A549 treated with AZD2906 at 1 μM for 4 hours (cell line): ENCODE measurements around the gene TBC1D9B. TPM values are rescaled to one million over a fixed set of nuclear protein-coding genes. Genes with fewer than 3 reads are reported as not detected.

Experiments used
- total RNA-seq: library from RNA; stranded (reverse); fragments of 200-300 nt; extraction: Qiagen RNA extraction; gene quantifications from 5 replicates; pipeline ENCODE4 v1.2.3, GENCODE V29; 2022

Gene TBC1D9B
- total RNA-seq = 55.0 to 69.0 TPM (median 63.0 TPM) in 5 replicates

DNA sequence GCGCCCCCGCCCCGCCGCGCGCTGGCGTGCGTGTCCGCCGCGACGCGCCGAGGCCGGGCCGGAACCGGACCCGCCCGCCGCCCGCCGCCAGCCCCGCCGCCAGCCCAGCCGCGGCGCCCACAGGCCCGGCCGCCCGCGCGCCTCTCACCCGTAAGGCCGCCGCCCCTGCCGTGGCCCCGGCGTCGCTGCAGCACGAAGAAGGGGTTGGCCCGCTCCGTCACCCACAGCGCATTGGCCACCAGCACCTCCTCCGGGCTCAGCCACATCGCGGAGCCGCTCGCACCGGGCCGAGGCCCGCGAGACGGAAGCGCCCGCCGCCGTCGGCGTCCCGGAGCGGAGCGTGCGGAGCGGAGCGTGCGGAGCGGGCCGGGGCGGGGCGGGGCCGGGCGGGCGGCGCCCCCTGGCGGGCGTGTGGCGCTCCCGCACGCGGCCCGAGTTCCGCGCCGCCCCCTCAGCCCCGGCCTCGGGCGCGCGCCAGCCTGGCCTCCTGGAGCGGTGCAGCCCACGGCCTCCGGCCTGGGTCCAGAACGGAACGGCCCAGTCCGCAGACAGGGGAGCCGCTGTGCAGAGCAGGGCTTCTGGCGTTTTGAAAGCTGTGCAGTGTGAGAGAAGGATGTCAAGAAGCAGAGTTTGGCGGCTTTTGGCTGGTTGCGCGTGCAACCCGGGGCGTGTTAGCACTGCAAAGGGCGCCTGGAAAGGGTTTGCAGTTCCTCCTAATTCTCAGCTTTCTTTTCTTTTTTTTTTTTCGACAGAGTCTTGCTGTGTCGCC, at the start of gene TBC1D9B:
TBC1D9B (minus strand) TSS at position 342 of the 769 bp plus-strand sequence; CDS start at position 266, 76 bp downstream.

DNA sequence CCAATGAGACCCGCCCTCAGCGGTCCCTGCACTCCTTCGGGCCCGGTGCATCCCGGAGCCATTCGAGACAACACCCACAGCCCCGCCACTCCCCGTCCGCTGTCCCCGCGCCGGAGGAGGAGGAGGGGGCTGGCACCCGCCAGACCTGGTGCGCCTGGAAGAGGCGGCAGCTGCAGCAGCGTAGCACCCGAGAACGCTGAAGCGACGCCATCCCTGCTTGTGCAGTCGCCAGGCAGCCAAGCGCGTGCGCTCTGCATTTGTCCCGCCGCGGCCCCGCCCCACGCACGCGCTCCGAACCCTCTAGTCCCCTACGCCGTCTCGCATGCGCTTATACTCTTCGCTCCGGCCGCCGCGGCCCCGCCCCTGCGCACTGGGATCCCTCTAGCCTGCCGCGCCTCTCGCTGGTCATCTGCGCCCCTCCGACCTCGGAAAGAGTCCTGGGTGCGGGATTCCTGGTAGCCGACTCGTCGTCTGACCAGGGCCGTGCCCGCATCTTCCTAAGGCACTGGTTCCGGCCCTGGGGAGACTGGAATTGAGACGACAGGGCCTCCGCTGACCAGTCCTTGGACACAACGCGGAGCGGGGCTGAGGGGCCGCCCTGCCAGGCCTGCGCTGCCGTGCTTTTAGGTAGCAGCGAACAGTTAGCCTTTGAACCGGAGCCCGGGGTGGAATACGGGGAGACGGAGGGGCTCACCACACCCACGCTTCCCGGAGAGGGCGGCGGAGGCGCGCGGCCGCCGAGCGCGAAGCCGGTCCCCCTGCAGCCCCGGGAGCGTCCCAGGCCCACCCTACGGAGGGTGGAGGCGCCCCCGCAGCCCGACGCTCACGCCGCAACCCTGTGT, 48.9 kb downstream of the TBC1D9B start, which contains the start of gene MRNIP:
MRNIP (minus strand) TSS at position 232 of the 842 bp plus-strand sequence; CDS start at position 211, 21 bp downstream.

DNA sequence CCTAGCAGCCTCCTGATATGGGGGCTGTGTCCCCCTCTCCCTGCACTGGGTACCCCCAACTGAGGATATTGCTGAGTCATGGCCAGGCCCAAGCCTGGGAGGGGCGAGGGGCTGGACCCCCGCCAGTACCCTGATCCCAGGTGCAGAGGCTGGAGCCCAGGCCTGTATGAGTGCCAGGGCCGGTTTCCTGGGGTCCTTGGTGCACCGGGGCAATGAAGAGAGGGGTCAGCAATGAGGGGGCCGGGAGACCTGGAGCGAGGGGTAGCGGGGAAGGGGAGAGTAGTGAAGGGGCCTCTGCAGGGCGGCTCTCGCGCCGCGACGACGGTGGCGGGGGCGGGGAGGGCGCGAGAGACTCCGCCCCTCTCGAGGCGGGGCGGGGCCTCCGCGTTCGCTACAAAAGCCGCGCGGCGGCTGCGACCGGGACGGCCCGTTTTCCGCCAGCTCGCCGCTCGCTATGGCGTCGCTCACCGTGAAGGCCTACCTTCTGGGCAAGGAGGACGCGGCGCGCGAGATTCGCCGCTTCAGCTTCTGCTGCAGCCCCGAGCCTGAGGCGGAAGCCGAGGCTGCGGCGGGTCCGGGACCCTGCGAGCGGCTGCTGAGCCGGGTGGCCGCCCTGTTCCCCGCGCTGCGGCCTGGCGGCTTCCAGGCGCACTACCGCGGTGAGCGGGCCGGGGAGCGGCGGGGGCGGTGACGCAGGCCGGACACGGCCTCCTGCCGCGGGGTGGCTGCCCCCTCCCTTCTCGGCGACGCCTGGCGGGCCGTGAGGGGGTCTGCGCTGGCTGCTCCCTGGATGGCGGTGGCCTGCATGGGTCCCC, 87.0 kb downstream of the TBC1D9B start, which contains the start of gene SQSTM1:
SQSTM1 (plus strand) TSS at position 423 of the 815 bp plus-strand sequence; CDS start at position 455, 32 bp downstream.

Other genes with a start within 250 kb of the TBC1D9B start
- not detected in 5 replicates for gene CBY3, start 226.9 kb downstream of the TBC1D9B start, total RNA-seq
- 304 to 409 TPM (median 341 TPM) in 5 replicates for gene CANX, start 208.9 kb downstream of the TBC1D9B start, total RNA-seq
- 16.0 to 18.5 TPM (median 17.7 TPM) in 5 replicates for gene MAML1, start 175.1 kb downstream of the TBC1D9B start, total RNA-seq
- 0.28 TPM in 2 of 5 replicates, not detected in the others for gene LTC4S, start 113.9 kb downstream of the TBC1D9B start, total RNA-seq
- 190 to 225 TPM (median 204 TPM) in 5 replicates for gene MGAT4B, start 101.0 kb downstream of the TBC1D9B start, total RNA-seq
- 721 to 1,258 TPM (median 848 TPM) in 5 replicates for gene SQSTM1, start 87.0 kb downstream of the TBC1D9B start, total RNA-seq
- gene MRNIP, start 49.1 kb downstream of the TBC1D9B start, total RNA-seq = 13.7 to 22.1 TPM (median 19.5 TPM) in 5 replicates
- gene RNF130, start 163.9 kb upstream of the TBC1D9B start, total RNA-seq = 35.3 to 45.9 TPM (median 42.7 TPM) in 5 replicates